OCI-LY3 (cell line): ENCODE data around the gene SNW1.
A peak's percentile ranks its signal among the peaks of the same experiment; 100 is the strongest.

ENCODE experiments used
- H2AFZ ChIP-seq: fragments of 200-600, 300-600 bp; shearing (Covaris generic); 2 replicates; pipeline ENCODE4 v1.6.0; 2014; ENCODE audit warnings: antibody characterized with exemption, low read depth, low read length
- H3K27ac ChIP-seq: fragments of 200-600, 300-600 bp; sonication (generic); 2 replicates; pipeline ENCODE4 v1.5.1; 2014; ENCODE audit warnings: mild to moderate bottlenecking, low read length, moderate library complexity, mixed read lengths
- H3K27me3 ChIP-seq: fragments of 200-600, 300-600 bp; sonication (generic); 2 replicates; pipeline ENCODE4 v1.6.1; 2014; ENCODE audit warnings: low read depth, low read length, mixed read lengths
- H3K36me3 ChIP-seq: fragments of 200-600, 300-600 bp; sonication (generic); replicated peaks from 2 replicates; pipeline ENCODE3; 2014; ENCODE audit warnings: low read depth, low read length, mixed read lengths
- H3K4me1 ChIP-seq: fragments of 300-600, 200-600 bp; sonication (generic); 2 replicates; pipeline ENCODE4 v1.6.1; 2014; ENCODE audit warnings: low read length, mixed read lengths
- H3K4me2 ChIP-seq: fragments of 200-600, 300-600 bp; sonication (generic); 2 replicates; pipeline ENCODE4 v1.6.1; 2014; ENCODE audit warnings: low read length, mixed read lengths
- H3K4me3 ChIP-seq: fragments of 300-600, 200-600 bp; sonication (generic); 2 replicates; pipeline ENCODE4 v1.5.1; 2014; ENCODE audit warnings: antibody characterized with exemption, mild to moderate bottlenecking, low read length, moderate library complexity
- H3K79me2 ChIP-seq: fragments of 300-600, 200-600 bp; shearing (Covaris generic); 2 replicates; pipeline ENCODE4 v1.6.1; 2014; ENCODE audit warnings: mild to moderate bottlenecking, low read length, mixed read lengths
- H3K9ac ChIP-seq: fragments of 300-600, 200-600 bp; shearing (Covaris generic); 2 replicates; pipeline ENCODE4 v1.6.0; 2014; ENCODE audit warnings: mild to moderate bottlenecking, low read length, moderate library complexity
- H3K9me3 ChIP-seq: fragments of 200-600, 300-600 bp; shearing (Covaris generic); 2 replicates; pipeline ENCODE4 v1.6.1; 2014; ENCODE audit warnings: low read length, mixed read lengths; ENCODE audit not compliant: insufficient read depth
- H4K20me1 ChIP-seq: fragments of 200-600, 300-600 bp; sonication (generic); 2 replicates; pipeline ENCODE4 v1.6.1; 2016; ENCODE audit warnings: low read length, mixed read lengths; ENCODE audit not compliant: insufficient read depth
- CTCF ChIP-seq: fragments of 200-600, 300-600 bp; sonication (generic); IDR thresholded peaks from 2 replicates; pipeline ENCODE4 v1.5.1; 2014; ENCODE audit warnings: antibody characterized with exemption, low read length, low read depth
- EZH2phosphoT487 ChIP-seq: fragments of 200-600 bp; shearing (Covaris generic); IDR thresholded peaks from 2 replicates; pipeline ENCODE4 v1.6.1; 2018; ENCODE audit warnings: antibody characterized with exemption, mixed run types, low read depth

SNW1 gene

GRCh38 chr14:77760381-77761204 lies at the start of gene SNW1:
Gene SNW1, minus strand, starts transcription at chr14:77761156. Its CDS starts 29 bp downstream, at chr14:77761127.
- H3K4me2 ChIP-seq, result peak within 1 kb of the TSS; percentile 86
- H3K36me3 ChIP-seq, result peaks cover 13% of the 10 kb centered on the region
- no peaks in the 10 kb centered on the region for H3K9me3 ChIP-seq
- H3K4me3 ChIP-seq, result peak within 1 kb of the TSS; percentile 88
- H2AFZ ChIP-seq, result peak within 1 kb of the TSS; percentile 96
- H4K20me1 ChIP-seq, result peaks cover 16% of the 10 kb centered on the region; the same call in 1 of the 2 replicates
- peaks cover 10% of the 10 kb centered on the region; the same call in 1 of the 2 replicates for H3K4me1 ChIP-seq
- peaks cover 54% of the 10 kb centered on the region for H3K79me2 ChIP-seq
- no peaks in the 10 kb centered on the region for H3K27me3 ChIP-seq
- no peak for TF ChIP-seq CTCF
- TF ChIP-seq EZH2phosphoT487, result no peak
- peak within 1 kb of the TSS; percentile 73 for H3K27ac ChIP-seq
- H3K9ac ChIP-seq, result peak within 1 kb of the TSS; percentile 90

- Histone ChIP-seq H3K27ac (no peak overlapping the region), H3K9ac (no peak overlapping the region), H3K79me2 (no peaks in the 10 kb centered on the region), H3K27me3 (no peaks in the 10 kb centered on the region), H3K4me2 (no peak overlapping the region), H3K9me3 (no peaks in the 10 kb centered on the region), H3K4me3 (no peak overlapping the region), H2AFZ (no peak overlapping the region), H3K36me3 (no peaks in the 10 kb centered on the region), H4K20me1 (no peaks in the 10 kb centered on the region), H3K4me1 (peaks cover 12% of the 10 kb centered on the region)
- TF ChIP-seq EZH2phosphoT487 (no peak), CTCF (no peak)
Measured at GRCh38 chr14:77809011-77809410, 48.1 kb upstream of the SNW1 start.

GRCh38 chr14:77808250-77808649 lies 47.3 kb upstream of the SNW1 start:
- H3K4me2 ChIP-seq, result peak overlapping the region; percentile 53
- peak overlapping the region; percentile 67; the same call in 1 of the 2 replicates for H2AFZ ChIP-seq
- no peak overlapping the region for H3K27ac ChIP-seq
- H3K27me3 ChIP-seq, result no peaks in the 10 kb centered on the region
- no peaks in the 10 kb centered on the region for H3K79me2 ChIP-seq
- H3K9me3 ChIP-seq, result no peaks in the 10 kb centered on the region
- no peaks in the 10 kb centered on the region for H3K36me3 ChIP-seq
- H3K4me3 ChIP-seq, result no peak overlapping the region
- H3K4me1 ChIP-seq, result peaks cover 12% of the 10 kb centered on the region
- no peak overlapping the region for H3K9ac ChIP-seq
- H4K20me1 ChIP-seq, result no peaks in the 10 kb centered on the region
- TF ChIP-seq CTCF (no peak), EZH2phosphoT487 (no peak)

GRCh38 chr14:77805706-77806105 lies 44.8 kb upstream of the SNW1 start:
- H4K20me1 ChIP-seq, result no peaks in the 10 kb centered on the region
- no peak overlapping the region for H3K27ac ChIP-seq
- TF ChIP-seq EZH2phosphoT487 (no peak), CTCF (no peak)
- H3K4me3 ChIP-seq, result no peak overlapping the region
- H3K36me3 ChIP-seq, result no peaks in the 10 kb centered on the region
- no peak overlapping the region for H3K9ac ChIP-seq
- H3K79me2 ChIP-seq, result no peaks in the 10 kb centered on the region
- no peak overlapping the region for H2AFZ ChIP-seq
- no peaks in the 10 kb centered on the region for H3K9me3 ChIP-seq
- H3K4me1 ChIP-seq, result peaks cover 12% of the 10 kb centered on the region
- H3K4me2 ChIP-seq, result no peak overlapping the region
- no peaks in the 10 kb centered on the region for H3K27me3 ChIP-seq
